ENCODE measurements around the gene MAML3. TPM values are rescaled to one million over a fixed set of nuclear protein-coding genes. Genes with fewer than 3 reads are reported as not detected.

The MAML3 gene
- total and polyA plus RNA-seq, 2 of the 13 experiments (the other 11 are each of a cell fraction or from before 2014, with no cell fraction given), result 0.05 to 0.13 TPM

DNA sequence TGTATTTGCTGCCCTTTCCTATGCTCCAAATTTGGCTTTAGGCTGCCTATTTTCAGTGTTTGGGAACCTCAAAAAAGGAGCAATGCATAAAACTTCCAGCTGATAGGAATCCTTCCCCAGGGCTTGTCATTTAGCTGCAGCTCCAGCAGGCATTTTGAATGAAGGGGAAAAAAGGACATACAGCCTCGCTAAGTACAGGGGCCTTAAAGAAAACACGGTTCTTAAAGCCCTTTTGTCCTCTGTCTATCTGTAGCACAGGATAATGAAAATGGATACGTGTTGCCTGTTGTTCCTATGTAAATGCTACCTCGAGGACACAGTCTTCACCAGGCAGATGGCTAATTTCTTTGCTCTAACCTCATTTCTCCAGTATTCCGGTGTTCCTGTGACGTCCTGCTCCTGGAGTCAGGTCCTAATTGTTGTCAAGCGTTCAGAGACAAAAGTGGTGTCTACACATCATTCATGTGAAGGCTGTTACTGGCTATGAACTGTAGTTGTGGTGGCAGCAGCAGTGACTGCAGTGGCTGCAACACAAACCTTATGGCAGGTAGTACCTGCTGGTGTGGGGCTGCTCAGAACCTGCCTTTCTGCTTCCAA is 371.0 kb downstream of the MAML3 start (continued):
- no peak for TF ChIP-seq HOXA9 (CRISPR knock-in tag; IDR thresholded peaks at IDR 0.05; ENCODE audit: borderline replicate concordance)

DNA sequence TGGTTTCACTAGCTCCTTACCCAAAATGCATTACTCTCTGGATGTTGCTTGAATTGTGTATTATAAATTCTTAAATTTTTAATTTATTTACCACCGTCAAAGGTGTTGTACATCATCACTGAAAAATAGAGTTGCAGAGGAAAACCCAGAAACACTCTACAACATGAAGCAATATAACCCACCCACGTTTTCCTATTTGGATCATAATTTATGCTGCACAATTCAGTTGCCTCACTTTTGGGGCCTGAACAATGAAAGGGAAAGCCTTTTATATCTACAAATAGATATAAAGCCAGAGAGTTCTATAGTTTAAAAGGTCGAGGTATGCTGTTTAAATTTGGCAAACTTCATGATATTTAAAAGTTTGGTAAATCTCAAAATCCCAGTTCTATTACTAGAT is 372.9 kb downstream of the MAML3 start:
- intact Hi-C loops (cut with micrococcal nuclease; ENCODE audit: unreplicated experiment) (no loop called here), in situ Hi-C loops (cut with HindIII; ENCODE audit: extremely low pct_ligation_motif_present, low pct_unique_long_range_greater_than_20kb) (no loop called here)
- Histone ChIP-seq H2AFZ (ENCODE audit: low read length) (no peak overlapping the region), H3K79me2 (ENCODE audit: insufficient read depth, low read length) (no peaks in the 10 kb centered on the region), H3K4me1 (ENCODE audit: insufficient read depth, low read length) (peaks cover 37% of the 10 kb centered on the region), H3K9me3 (ENCODE audit: low read length) (no peaks in the 10 kb centered on the region), H3K27me3 (ENCODE audit: control insufficient read depth in 1 of 2, insufficient read depth in 2 of 2, low read length in 2 of 2) (peaks cover 0 to 11% of the 10 kb centered on the region in 2 experiments; a peak in 2 of 5 replicates), H3K4me3 (replicated peaks in 1 of 3; ENCODE audit: insufficient read depth in 1 of 3, low read depth in 2 of 3, low read length in 3 of 3) (no peak overlapping the region), H3K9ac (ENCODE audit: insufficient read depth, low read depth, low read length) (no peak overlapping the region), H4K20me1 (ENCODE audit: insufficient read depth, low read length) (no peaks in the 10 kb centered on the region), H3K4me2 (ENCODE audit: low read depth, low read length) (no peak overlapping the region), H3K27ac (ENCODE audit: extremely low read length, insufficient read depth, low read length) (no peak overlapping the region), H3K36me3 (replicated peaks in 1 of 2; ENCODE audit: control insufficient read depth in 1 of 2, insufficient read depth in 2 of 2, low read length in 2 of 2) (no peaks in the 10 kb centered on the region)
- DNase-seq (ENCODE audit: low spot score) (no peak), ATAC-seq (no peak), FAIRE-seq (no peak)
- ChIA-PET POLR2A (no interaction called here), CTCF (ENCODE audit: low intra/inter-chr PET ratio, low total read pairs) (no interaction called here)
- WGBS (ENCODE audit: low lambda C conversion rate), result 30% methylated on average over 3 of the region's 3 CpGs
- BruUV-seq (replicated peaks), result no TSS peak
- TF ChIP-seq KDM1A (CRISPR knock-in tag; IDR thresholded peaks at IDR 0.05) (no peak), ZNF432 (CRISPR knock-in tag; IDR thresholded peaks at IDR 0.05; ENCODE audit: borderline replicate concordance) (no peak), BCL6 (CRISPR knock-in tag; IDR thresholded peaks at IDR 0.05) (no peak)
- TF ChIP-seq, protein P1, sequence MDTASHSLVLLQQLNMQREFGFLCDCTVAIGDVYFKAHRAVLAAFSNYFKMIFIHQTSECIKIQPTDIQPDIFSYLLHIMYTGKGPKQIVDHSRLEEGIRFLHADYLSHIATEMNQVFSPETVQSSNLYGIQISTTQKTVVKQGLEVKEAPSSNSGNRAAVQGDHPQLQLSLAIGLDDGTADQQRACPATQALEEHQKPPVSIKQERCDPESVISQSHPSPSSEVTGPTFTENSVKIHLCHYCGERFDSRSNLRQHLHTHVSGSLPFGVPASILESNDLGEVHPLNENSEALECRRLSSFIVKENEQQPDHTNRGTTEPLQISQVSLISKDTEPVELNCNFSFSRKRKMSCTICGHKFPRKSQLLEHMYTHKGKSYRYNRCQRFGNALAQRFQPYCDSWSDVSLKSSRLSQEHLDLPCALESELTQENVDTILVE (CRISPR knock-in tag; IDR thresholded peaks at IDR 0.05), result no peak

DNA sequence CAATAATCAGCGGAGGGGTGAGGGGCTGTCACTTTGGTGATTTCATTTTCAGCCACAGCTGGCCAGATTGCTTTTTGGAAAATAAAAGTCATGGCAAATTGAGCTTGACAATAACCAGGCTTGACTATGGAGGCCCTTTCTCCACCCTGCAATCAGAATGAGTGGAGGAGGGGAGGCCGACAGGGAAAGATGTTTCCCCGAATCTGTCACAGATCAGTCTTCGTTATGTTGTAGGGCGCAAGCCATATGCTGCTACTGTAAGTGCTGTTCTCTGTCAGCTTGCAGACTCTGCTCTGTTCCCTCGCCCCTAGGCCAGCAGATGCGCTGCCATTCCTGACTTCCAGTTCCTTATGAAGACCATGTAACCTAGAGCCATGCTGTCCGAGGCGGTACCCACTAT is 374.3 kb downstream of the MAML3 start:
- ATAC-seq, result no peak
- in situ Hi-C loops (cut with HindIII; ENCODE audit: extremely low pct_ligation_motif_present, low pct_unique_long_range_greater_than_20kb), result no loop called here
- intact Hi-C loops (cut with micrococcal nuclease; ENCODE audit: unreplicated experiment), result no loop called here
- Histone ChIP-seq H3K27ac (ENCODE audit: extremely low read length, insufficient read depth, low read length) (no peak overlapping the region), H3K4me3 (replicated peaks in 1 of 3; ENCODE audit: insufficient read depth in 1 of 3, low read depth in 2 of 3, low read length in 3 of 3) (no peak overlapping the region), H3K79me2 (ENCODE audit: insufficient read depth, low read length) (no peaks in the 10 kb centered on the region), H3K36me3 (replicated peaks in 1 of 2; ENCODE audit: control insufficient read depth in 1 of 2, insufficient read depth in 2 of 2, low read length in 2 of 2) (no peaks in the 10 kb centered on the region), H4K20me1 (ENCODE audit: insufficient read depth, low read length) (no peaks in the 10 kb centered on the region), H3K9me3 (ENCODE audit: low read length) (no peaks in the 10 kb centered on the region), H3K4me1 (ENCODE audit: insufficient read depth, low read length) (peaks cover 35% of the 10 kb centered on the region), H3K9ac (ENCODE audit: insufficient read depth, low read depth, low read length) (no peak overlapping the region), H2AFZ (ENCODE audit: low read length) (no peak overlapping the region), H3K4me2 (ENCODE audit: low read depth, low read length) (no peak overlapping the region), H3K27me3 (ENCODE audit: control insufficient read depth in 1 of 2, insufficient read depth in 2 of 2, low read length in 2 of 2) (peaks cover 0 to 10% of the 10 kb centered on the region in 2 experiments; a peak in 2 of 5 replicates)
- FAIRE-seq, result no peak
- DNase-seq (ENCODE audit: low spot score), result no peak
- POLR2A ChIA-PET, result no interaction called here
- WGBS (ENCODE audit: low lambda C conversion rate), result 78% methylated on average over 9 of the region's 9 CpGs
- no peak for TF ChIP-seq GATAD1 (CRISPR knock-in tag; IDR thresholded peaks at IDR 0.05)
- TF ChIP-seq BRCA1 (CRISPR knock-in tag; IDR thresholded peaks at IDR 0.05), result no peak
- no peak for TF ChIP-seq CENPX (CRISPR knock-in tag; IDR thresholded peaks at IDR 0.05)
- no TSS peak for BruUV-seq (replicated peaks)
- CTCF ChIA-PET (ENCODE audit: low intra/inter-chr PET ratio, low total read pairs), result no interaction called here

Measured in HepG2 (cell line).